ENCODE measurements around the gene HPCAL1. TPM values are rescaled to one million over a fixed set of nuclear protein-coding genes. Genes with fewer than 3 reads are reported as not detected.

Gene HPCAL1
- total and polyA plus RNA-seq, 2 of the 8 experiments (the other 6 are each of a cell fraction or from before 2014, with no cell fraction given): 5.8 to 8.6 TPM

DNA sequence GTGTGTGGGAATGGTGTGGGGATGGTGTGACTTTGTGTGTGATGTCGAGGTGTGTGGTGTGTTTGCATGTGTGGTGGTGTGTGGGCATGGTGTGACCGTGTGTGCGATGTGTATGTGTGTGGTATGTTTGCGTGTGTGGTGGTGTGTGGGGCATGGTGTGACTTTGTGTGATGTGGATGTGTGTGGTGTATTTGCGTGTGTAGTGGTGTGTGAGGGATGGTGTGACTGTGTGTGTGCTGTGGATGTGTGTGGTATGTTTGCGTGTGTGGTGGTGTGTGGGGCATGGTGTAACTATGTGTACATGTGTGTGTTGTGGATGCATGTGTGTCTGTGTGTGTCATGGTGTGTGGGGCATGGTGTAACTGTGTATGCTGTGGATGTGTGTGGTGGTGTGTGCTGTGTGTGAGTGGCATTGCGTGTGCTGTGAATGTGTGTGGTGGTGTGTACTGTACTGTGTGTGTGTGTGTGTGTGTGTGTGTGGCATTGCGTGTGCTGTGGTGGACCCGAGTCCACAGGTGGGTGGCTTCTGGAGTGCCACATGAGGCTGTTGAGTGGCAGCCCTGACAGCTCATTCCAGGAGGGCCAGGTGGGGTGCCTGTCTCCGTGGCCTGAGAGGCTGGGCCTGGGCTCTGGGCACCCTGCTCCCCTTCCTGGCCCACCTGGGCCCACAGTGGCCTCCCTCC is 130.7 kb downstream of the HPCAL1 start (continued):
- TF ChIP-seq, protein P1, sequence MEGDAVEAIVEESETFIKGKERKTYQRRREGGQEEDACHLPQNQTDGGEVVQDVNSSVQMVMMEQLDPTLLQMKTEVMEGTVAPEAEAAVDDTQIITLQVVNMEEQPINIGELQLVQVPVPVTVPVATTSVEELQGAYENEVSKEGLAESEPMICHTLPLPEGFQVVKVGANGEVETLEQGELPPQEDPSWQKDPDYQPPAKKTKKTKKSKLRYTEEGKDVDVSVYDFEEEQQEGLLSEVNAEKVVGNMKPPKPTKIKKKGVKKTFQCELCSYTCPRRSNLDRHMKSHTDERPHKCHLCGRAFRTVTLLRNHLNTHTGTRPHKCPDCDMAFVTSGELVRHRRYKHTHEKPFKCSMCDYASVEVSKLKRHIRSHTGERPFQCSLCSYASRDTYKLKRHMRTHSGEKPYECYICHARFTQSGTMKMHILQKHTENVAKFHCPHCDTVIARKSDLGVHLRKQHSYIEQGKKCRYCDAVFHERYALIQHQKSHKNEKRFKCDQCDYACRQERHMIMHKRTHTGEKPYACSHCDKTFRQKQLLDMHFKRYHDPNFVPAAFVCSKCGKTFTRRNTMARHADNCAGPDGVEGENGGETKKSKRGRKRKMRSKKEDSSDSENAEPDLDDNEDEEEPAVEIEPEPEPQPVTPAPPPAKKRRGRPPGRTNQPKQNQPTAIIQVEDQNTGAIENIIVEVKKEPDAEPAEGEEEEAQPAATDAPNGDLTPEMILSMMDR (IDR thresholded peaks at IDR 0.05; ENCODE audit: control extremely low read depth in 1 of 3, insufficient read depth in 1 of 3, low read depth in 1 of 3, low read length in 3 of 3): no peak
- no peak for TF ChIP-seq ASH2L (IDR thresholded peaks at IDR 0.05; ENCODE audit: low read length)
- no peak for TF ChIP-seq NRF1 (IDR thresholded peaks at IDR 0.05; ENCODE audit: low read depth, low read length)
- no peak for TF ChIP-seq CBX5 (IDR thresholded peaks at IDR 0.05; ENCODE audit: low read depth, low read length)
- TF ChIP-seq YY1 (IDR thresholded peaks at IDR 0.05; ENCODE audit: low read depth, low read length): no peak
- TF ChIP-seq SP4 (IDR thresholded peaks at IDR 0.05; ENCODE audit: low read length): no peak
- TF ChIP-seq POLR2A (IDR thresholded peaks at IDR 0.05; ENCODE audit: control extremely low read depth in 1 of 2, low read depth in 2 of 2, low read length in 2 of 2): no peak
- no peak for TF ChIP-seq PHF8 (conservative IDR thresholded peaks at IDR 0.05; ENCODE audit: low read depth, low read length)
- no peak for TF ChIP-seq SIX5 (IDR thresholded peaks at IDR 0.05; ENCODE audit: low read depth, low read length)
- no peak for TF ChIP-seq TEAD4 (IDR thresholded peaks at IDR 0.05; ENCODE audit: low read depth, low read length)
